K562 (cell line): ENCODE data around the gene KLF1. TPM values are rescaled to one million over a fixed set of nuclear protein-coding genes. Genes with fewer than 3 reads are reported as not detected.

Experiments used
- C11orf30 ChIP-seq: fragments of 450-650 bp; IDR thresholded peaks from 2 replicates; pipeline ENCODE4 v1.6.1; 2016; ENCODE audit warnings: low read depth, mild to moderate bottlenecking
- CHD4 ChIP-seq: fragments of 200-600 bp; sonication (generic); IDR thresholded peaks from 3 replicates; pipeline ENCODE4 v1.6.1; 2012; ENCODE audit warnings: low read depth, mild to moderate bottlenecking, mixed read lengths, low read length, inconsistent platforms; ENCODE audit not compliant: insufficient read depth, insufficient replicate concordance, poor library complexity, severe bottlenecking
- HLTF ChIP-seq: fragments of 450-650 bp; IDR thresholded peaks from 2 replicates; pipeline ENCODE4 v1.6.1; 2016
- HNRNPLL ChIP-seq: fragments of 200-400 bp; formaldehyde crosslinking; IDR thresholded peaks from 2 replicates; pipeline ENCODE4 v1.6.1; 2017; ENCODE audit warnings: low read length, low read depth, mild to moderate bottlenecking; ENCODE audit not compliant: poor library complexity, severe bottlenecking
- IFI16 ChIP-seq: fragments of 250-450 bp; sonication (Bioruptor Pico); IDR thresholded peaks from 2 replicates; pipeline ENCODE4 v2.1.2; 2022; ENCODE audit warnings: mild to moderate bottlenecking, inconsistent platforms
- NR1H2 ChIP-seq: sonication (generic); formaldehyde crosslinking; IDR thresholded peaks from 2 replicates; pipeline ENCODE4 v1.4.0; 2020; ENCODE audit warnings: mild to moderate bottlenecking, missing genetic modification reagents
- POLR2G ChIP-seq: fragments of 200-400 bp; formaldehyde crosslinking; IDR thresholded peaks from 2 replicates; pipeline ENCODE4 v1.6.1; 2017; ENCODE audit warnings: low read depth, mild to moderate bottlenecking, antibody characterized with exemption, low read length, moderate library complexity
- RCOR1 ChIP-seq, 2 experiments: IDR thresholded peaks; 2 replicates each; pipeline ENCODE4 v1.6.1; 2012; ENCODE audit warnings: low read depth in 2 of 2, low read length in 2 of 2, borderline replicate concordance in 1 of 2, improper control_type of control experiment in 1 of 2
- SAFB2 ChIP-seq: fragments of 200-400 bp; formaldehyde crosslinking; IDR thresholded peaks from 2 replicates; pipeline ENCODE4 v1.6.1; 2018; ENCODE audit warnings: borderline replicate concordance, low read length, low read depth, moderate library complexity; ENCODE audit not compliant: severe bottlenecking
- SIX5 ChIP-seq, 2 experiments: IDR thresholded peaks; 2 replicates each; pipeline ENCODE4 v1.6.1; 2011; ENCODE audit warnings: low read length in 2 of 2, borderline replicate concordance in 1 of 2, low read depth in 1 of 2, mild to moderate bottlenecking in 1 of 2, moderate library complexity in 1 of 2; ENCODE audit not compliant: insufficient read depth in 1 of 2
- ZNF140 ChIP-seq: fragments of 250-450 bp; sonication (Bioruptor Pico); IDR thresholded peaks from 2 replicates; pipeline ENCODE4 v1.8.0; 2021; ENCODE audit warnings: moderate library complexity, mild to moderate bottlenecking, inconsistent platforms
- polyA plus RNA-seq, 8 experiments: library from polyadenylated mRNA; depleted of rRNA in 4 of 8; stranded (reverse) in 5 of 8; unstranded in 3 of 8; fragments of >200 nt; fragmentation: Nextera tagmentation in 2 of 8; fragmentation: Illumina TruSeq in 1 of 8; extraction: Ambion mirVana in 2 of 8; extraction: Trizol in 1 of 8; gene quantifications; 2 replicates each; pipeline versions ENCODE4 v1.2.1 to v1.2.3, GENCODE V29; 2011 to 2014; ENCODE audit warnings: inconsistent platforms in 1 of 8, missing spikeins in 1 of 8
- total RNA-seq, 7 experiments: library from RNA; depleted of rRNA in 6 of 7; stranded (reverse); fragments of >200 nt in 6 of 7; fragmentation: Illumina TruSeq in 2 of 7; extraction: Trizol in 2 of 7; gene quantifications; 2 replicates each; pipeline versions ENCODE4 v1.2.1 to v1.2.3, GENCODE V29; 2011 to 2021; ENCODE audit warnings: low replicate concordance in 1 of 7
- TF ChIP-seq, protein P1 (sequence below): fragments of 250-450 bp; sonication (Bioruptor Pico); IDR thresholded peaks from 2 replicates; pipeline ENCODE4 v1.5.1; 2021; ENCODE audit warnings: mild to moderate bottlenecking
- TF ChIP-seq, protein P2 (sequence below), 3 experiments: IDR thresholded peaks in 2 of 3; conservative IDR thresholded peaks in 1 of 3; 2 replicates each; pipeline ENCODE4 v1.5.1; 2011 to 2012; ENCODE audit warnings: low read length in 3 of 3, mild to moderate bottlenecking in 3 of 3, control low read depth in 2 of 3, improper control_type of control experiment in 1 of 3, inconsistent platforms in 1 of 3, low read depth in 1 of 3, mixed read lengths in 1 of 3, moderate library complexity in 1 of 3; ENCODE audit not compliant: insufficient read depth in 2 of 3
- TF ChIP-seq, protein P3 (sequence below): fragments of 250-450 bp; sonication (Bioruptor Pico); IDR thresholded peaks from 2 replicates; pipeline ENCODE4 v1.4.0; 2020
- TF ChIP-seq, protein P4 (sequence below): sonication (generic); formaldehyde crosslinking; IDR thresholded peaks from 2 replicates; pipeline ENCODE4 v1.8.1; 2023; ENCODE audit warnings: mild to moderate bottlenecking, missing genetic modification reagents
- TF ChIP-seq, protein P5 (sequence below): IDR thresholded peaks from 2 replicates; pipeline ENCODE4 v1.6.1; 2011; ENCODE audit warnings: borderline replicate concordance, low read depth, mild to moderate bottlenecking, moderate library complexity, low read length; ENCODE audit not compliant: insufficient read depth, poor library complexity, severe bottlenecking

The KLF1 gene
- total and polyA plus RNA-seq, 9 of the 15 experiments (the other 6 are each of a cell fraction or from before 2014, with no cell fraction given), result 8.4 to 163 (median 47.3) TPM

DNA sequence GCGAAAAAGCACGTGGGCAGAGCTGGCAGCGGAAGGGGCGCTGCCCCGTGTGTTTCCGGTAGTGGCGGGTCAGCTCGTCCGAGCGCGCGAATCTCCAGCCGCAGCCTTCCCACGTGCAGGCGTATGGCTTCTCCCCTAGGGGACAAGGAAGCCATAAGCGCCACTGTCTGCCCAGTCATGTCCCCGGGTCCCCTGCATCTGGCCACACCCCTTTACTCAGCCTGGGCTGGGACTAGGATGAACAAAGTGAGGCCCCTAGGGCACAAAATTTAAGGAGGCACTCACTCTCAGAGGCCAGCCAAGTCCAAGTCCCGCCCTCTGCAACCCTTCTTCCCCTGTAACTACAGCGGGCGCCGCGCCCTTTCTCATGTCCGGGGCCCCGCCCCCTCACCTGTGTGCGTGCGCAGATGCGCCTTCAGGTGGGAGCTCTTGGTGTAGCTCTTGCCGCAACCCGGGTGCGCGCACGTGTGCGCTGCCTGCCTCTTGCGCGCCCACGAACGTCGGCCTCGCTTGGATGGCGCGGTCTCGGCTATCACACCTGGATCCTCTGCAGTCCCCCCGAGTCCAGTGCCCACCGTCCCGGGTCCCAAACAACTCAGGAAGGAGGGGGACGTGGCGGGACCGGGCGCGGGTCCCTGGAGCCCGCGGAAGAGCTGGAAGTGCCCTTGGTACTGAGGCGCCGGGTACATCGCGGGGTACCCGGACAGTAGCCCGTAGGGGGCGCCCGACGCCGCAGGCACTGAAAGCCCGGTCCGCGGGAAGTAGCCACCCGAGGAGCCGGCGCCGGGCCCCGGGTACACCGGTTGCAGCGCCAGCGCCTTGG is 1.9 kb downstream of the KLF1 start (continued):
- TF ChIP-seq, protein P1, sequence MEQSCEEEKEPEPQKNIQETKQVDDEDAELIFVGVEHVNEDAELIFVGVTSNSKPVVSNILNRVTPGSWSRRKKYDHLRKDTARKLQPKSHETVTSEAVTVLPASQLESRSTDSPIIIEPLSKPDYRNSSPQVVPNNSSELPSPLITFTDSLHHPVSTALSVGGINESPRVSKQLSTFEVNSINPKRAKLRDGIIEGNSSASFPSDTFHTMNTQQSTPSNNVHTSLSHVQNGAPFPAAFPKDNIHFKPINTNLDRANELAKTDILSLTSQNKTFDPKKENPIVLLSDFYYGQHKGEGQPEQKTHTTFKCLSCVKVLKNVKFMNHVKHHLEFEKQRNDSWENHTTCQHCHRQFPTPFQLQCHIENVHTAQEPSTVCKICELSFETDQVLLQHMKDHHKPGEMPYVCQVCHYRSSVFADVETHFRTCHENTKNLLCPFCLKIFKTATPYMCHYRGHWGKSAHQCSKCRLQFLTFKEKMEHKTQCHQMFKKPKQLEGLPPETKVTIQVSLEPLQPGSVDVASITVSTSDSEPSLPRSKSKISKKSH (CRISPR knock-in tag), result no peak
- TF ChIP-seq HLTF, result no peak
- peak; percentile 43 for TF ChIP-seq HNRNPLL
- TF ChIP-seq POLR2G, result peak; percentile 89
- TF ChIP-seq, protein P2, sequence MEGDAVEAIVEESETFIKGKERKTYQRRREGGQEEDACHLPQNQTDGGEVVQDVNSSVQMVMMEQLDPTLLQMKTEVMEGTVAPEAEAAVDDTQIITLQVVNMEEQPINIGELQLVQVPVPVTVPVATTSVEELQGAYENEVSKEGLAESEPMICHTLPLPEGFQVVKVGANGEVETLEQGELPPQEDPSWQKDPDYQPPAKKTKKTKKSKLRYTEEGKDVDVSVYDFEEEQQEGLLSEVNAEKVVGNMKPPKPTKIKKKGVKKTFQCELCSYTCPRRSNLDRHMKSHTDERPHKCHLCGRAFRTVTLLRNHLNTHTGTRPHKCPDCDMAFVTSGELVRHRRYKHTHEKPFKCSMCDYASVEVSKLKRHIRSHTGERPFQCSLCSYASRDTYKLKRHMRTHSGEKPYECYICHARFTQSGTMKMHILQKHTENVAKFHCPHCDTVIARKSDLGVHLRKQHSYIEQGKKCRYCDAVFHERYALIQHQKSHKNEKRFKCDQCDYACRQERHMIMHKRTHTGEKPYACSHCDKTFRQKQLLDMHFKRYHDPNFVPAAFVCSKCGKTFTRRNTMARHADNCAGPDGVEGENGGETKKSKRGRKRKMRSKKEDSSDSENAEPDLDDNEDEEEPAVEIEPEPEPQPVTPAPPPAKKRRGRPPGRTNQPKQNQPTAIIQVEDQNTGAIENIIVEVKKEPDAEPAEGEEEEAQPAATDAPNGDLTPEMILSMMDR (IDR thresholded peaks at IDR 0.05 in 2 of 3, conservative IDR thresholded peaks at IDR 0.05 in 1 of 3; ENCODE audit: insufficient read depth in 2 of 3, low read depth in 1 of 3, low read length in 3 of 3), result peak; percentile 79 to 80 (median 80)
- TF ChIP-seq CHD4, result no peak
- TF ChIP-seq ZNF140, result no peak
- TF ChIP-seq, protein P3, sequence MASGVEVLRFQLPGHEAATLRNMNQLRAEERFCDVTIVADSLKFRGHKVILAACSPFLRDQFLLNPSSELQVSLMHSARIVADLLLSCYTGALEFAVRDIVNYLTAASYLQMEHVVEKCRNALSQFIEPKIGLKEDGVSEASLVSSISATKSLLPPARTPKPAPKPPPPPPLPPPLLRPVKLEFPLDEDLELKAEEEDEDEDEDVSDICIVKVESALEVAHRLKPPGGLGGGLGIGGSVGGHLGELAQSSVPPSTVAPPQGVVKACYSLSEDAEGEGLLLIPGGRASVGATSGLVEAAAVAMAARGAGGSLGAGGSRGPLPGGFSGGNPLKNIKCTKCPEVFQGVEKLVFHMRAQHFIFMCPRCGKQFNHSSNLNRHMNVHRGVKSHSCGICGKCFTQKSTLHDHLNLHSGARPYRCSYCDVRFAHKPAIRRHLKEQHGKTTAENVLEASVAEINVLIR, result no peak; the same call in 1 of the 2 replicates
- TF ChIP-seq SAFB2, result no peak
- TF ChIP-seq RCOR1 (IDR thresholded peaks at IDR 0.05; ENCODE audit: borderline replicate concordance in 1 of 2, low read depth in 2 of 2, low read length in 2 of 2), result peak in 1 of 2 experiments; percentile 77; a peak in 2 of 4 replicates
- TF ChIP-seq C11orf30, result 0 out of 2 replicates have a peak, but pooled peaks have one; percentile 18
- no peak for TF ChIP-seq SIX5 (IDR thresholded peaks at IDR 0.05; ENCODE audit: borderline replicate concordance in 1 of 2, insufficient read depth in 1 of 2, low read depth in 1 of 2, low read length in 2 of 2)
- TF ChIP-seq, protein P4, sequence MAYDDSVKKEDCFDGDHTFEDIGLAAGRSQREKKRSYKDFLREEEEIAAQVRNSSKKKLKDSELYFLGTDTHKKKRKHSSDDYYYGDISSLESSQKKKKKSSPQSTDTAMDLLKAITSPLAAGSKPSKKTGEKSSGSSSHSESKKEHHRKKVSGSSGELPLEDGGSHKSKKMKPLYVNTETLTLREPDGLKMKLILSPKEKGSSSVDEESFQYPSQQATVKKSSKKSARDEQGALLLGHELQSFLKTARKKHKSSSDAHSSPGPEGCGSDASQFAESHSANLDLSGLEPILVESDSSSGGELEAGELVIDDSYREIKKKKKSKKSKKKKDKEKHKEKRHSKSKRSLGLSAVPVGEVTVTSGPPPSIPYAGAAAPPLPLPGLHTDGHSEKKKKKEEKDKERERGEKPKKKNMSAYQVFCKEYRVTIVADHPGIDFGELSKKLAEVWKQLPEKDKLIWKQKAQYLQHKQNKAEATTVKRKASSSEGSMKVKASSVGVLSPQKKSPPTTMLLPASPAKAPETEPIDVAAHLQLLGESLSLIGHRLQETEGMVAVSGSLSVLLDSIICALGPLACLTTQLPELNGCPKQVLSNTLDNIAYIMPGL (CRISPR knock-in tag), result no peak; the same call in 1 of the 2 replicates
- TF ChIP-seq, protein P5, sequence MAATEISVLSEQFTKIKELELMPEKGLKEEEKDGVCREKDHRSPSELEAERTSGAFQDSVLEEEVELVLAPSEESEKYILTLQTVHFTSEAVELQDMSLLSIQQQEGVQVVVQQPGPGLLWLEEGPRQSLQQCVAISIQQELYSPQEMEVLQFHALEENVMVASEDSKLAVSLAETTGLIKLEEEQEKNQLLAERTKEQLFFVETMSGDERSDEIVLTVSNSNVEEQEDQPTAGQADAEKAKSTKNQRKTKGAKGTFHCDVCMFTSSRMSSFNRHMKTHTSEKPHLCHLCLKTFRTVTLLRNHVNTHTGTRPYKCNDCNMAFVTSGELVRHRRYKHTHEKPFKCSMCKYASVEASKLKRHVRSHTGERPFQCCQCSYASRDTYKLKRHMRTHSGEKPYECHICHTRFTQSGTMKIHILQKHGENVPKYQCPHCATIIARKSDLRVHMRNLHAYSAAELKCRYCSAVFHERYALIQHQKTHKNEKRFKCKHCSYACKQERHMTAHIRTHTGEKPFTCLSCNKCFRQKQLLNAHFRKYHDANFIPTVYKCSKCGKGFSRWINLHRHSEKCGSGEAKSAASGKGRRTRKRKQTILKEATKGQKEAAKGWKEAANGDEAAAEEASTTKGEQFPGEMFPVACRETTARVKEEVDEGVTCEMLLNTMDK, result peak; percentile 83
- TF ChIP-seq NR1H2 (CRISPR knock-in tag), result peak; percentile 39; the same call in 1 of the 2 replicates
- no peak for TF ChIP-seq IFI16
